HG02840 (cell line): ENCODE measurements around the gene NR4A2.
"Not testable (repeated sequence)": the region's sequence is repeated elsewhere in the genome, so short reads cannot be mapped to it uniquely, and the experiment has no call there.

Source experiments
- ATAC-seq: cut with Tn5 transposase; IDR thresholded peaks from one replicate; pipeline ENCODE4 v1.9.1; 2021; ENCODE audit warnings: mild to moderate bottlenecking, moderate library complexity, moderate number of reproducible peaks; ENCODE audit not compliant: unreplicated experiment, low FRiP score

Gene NR4A2

GRCh38 chr2:156322686-156323231 is 9.8 kb downstream of the NR4A2 start:
- ATAC-seq, result no peak

GRCh38 chr2:156322051-156322685 is 10.4 kb downstream of the NR4A2 start:
- ATAC-seq, result no peak

- ATAC-seq, result no peak
Measured at GRCh38 chr2:156321243-156321904, 11.1 kb downstream of the NR4A2 start.

GRCh38 chr2:156320486-156321098 is 11.9 kb downstream of the NR4A2 start:
- ATAC-seq, result no peak

- no peak for ATAC-seq
Measured at GRCh38 chr2:156319811-156320485, 12.6 kb downstream of the NR4A2 start.

GRCh38 chr2:156317631-156318030 is 14.9 kb downstream of the NR4A2 start:
- no peak for ATAC-seq

- no peak for ATAC-seq
Measured at GRCh38 chr2:156311976-156312375, 20.5 kb downstream of the NR4A2 start.

- no peak for ATAC-seq
Measured at GRCh38 chr2:156310773-156311172, 21.7 kb downstream of the NR4A2 start.

- ATAC-seq, result no peak
Measured at GRCh38 chr2:156309917-156310316, 22.6 kb downstream of the NR4A2 start.

- ATAC-seq, result no peak
Measured at GRCh38 chr2:156309167-156309566, 23.4 kb downstream of the NR4A2 start.

- no peak for ATAC-seq
Measured at GRCh38 chr2:156306821-156307220, 25.7 kb downstream of the NR4A2 start.

- ATAC-seq, result no peak
Measured at GRCh38 chr2:156305121-156305520, 27.4 kb downstream of the NR4A2 start.

GRCh38 chr2:156300337-156300736 is 32.2 kb downstream of the NR4A2 start:
- no peak for ATAC-seq

- ATAC-seq, result no peak
Measured at GRCh38 chr2:156294945-156295580, 37.5 kb downstream of the NR4A2 start.

- ATAC-seq, result not testable (repeated sequence)
Measured at GRCh38 chr2:156293382-156293781, 39.1 kb downstream of the NR4A2 start.

- no peak for ATAC-seq
Measured at GRCh38 chr2:156279446-156280150, 52.9 kb downstream of the NR4A2 start.
